Activated CD8-positive, alpha-beta memory T cell treated with anti-CD3 and anti-CD28 coated beads, Interleukin-2, amount 50 U/mL, for 1 hour (primary cell): ENCODE results near the gene ACOT13.
A peak's percentile ranks its signal among the peaks of the same experiment; 100 is the strongest.
"Not testable (repeated sequence)": the region's sequence is repeated elsewhere in the genome, so short reads cannot be mapped to it uniquely, and the experiment has no call there.

Experiments used
- DNase-seq: peaks from one replicate; pipeline ENCODE4 v3.0.0-alpha.2; 2020; ENCODE audit errors: extremely low read depth

ACOT13 gene

GRCh38 chr6:24666641-24667377, at the start of gene ACOT13, which contains the start of gene TDP2:
Gene ACOT13, plus strand, starts transcription at chr6:24667077. Its CDS starts 187 bp downstream, at chr6:24667264.
Gene TDP2, minus strand, starts transcription at chr6:24666899. Its CDS starts 37 bp downstream, at chr6:24666862.
- peak; percentile 90 for DNase-seq

- DNase-seq: no peak
These were observed 47.2 kb upstream of the ACOT13 start for GRCh38 chr6:24619661-24620060.

GRCh38 chr6:24620637-24621036, 46.2 kb upstream of the ACOT13 start:
- DNase-seq: no peak

- DNase-seq: no peak
These were observed 45.1 kb upstream of the ACOT13 start for GRCh38 chr6:24621626-24622289.

GRCh38 chr6:24630856-24631505, 35.9 kb upstream of the ACOT13 start:
- DNase-seq: no peak

GRCh38 chr6:24631671-24632070, 35.2 kb upstream of the ACOT13 start:
- no peak for DNase-seq

- no peak for DNase-seq
These were observed 34.3 kb upstream of the ACOT13 start for GRCh38 chr6:24632573-24632972.

- no peak for DNase-seq
These were observed 30.2 kb upstream of the ACOT13 start for GRCh38 chr6:24636681-24637080.

- no peak for DNase-seq
These were observed 26.7 kb upstream of the ACOT13 start for GRCh38 chr6:24640166-24640565.

GRCh38 chr6:24640631-24641030, 26.2 kb upstream of the ACOT13 start:
- not testable (repeated sequence) for DNase-seq

GRCh38 chr6:24642061-24642460, 24.8 kb upstream of the ACOT13 start:
- DNase-seq: no peak

GRCh38 chr6:24643920-24644319, 23.0 kb upstream of the ACOT13 start:
- DNase-seq: no peak

- DNase-seq: no peak
These were observed 22.5 kb upstream of the ACOT13 start for GRCh38 chr6:24644377-24644776.

- DNase-seq: no peak
These were observed 20.1 kb upstream of the ACOT13 start for GRCh38 chr6:24646771-24647170.

- DNase-seq: no peak
These were observed 18.6 kb upstream of the ACOT13 start for GRCh38 chr6:24648276-24648675.

- DNase-seq: no peak
These were observed 17.2 kb upstream of the ACOT13 start for GRCh38 chr6:24649691-24650090.

GRCh38 chr6:24650365-24650764, 16.5 kb upstream of the ACOT13 start:
- no peak for DNase-seq

- DNase-seq: no peak
These were observed 11.7 kb upstream of the ACOT13 start for GRCh38 chr6:24655215-24655614.

GRCh38 chr6:24658573-24659560, 8.0 kb upstream of the ACOT13 start:
- no peak for DNase-seq

GRCh38 chr6:24659561-24659960, 7.3 kb upstream of the ACOT13 start:
- no peak for DNase-seq

GRCh38 chr6:24660105-24660504, 6.8 kb upstream of the ACOT13 start:
- no peak for DNase-seq

GRCh38 chr6:24661759-24662158, 5.1 kb upstream of the ACOT13 start:
- not testable (repeated sequence) for DNase-seq
